Medulla oblongata (tissue), 1 donor: ENCODE data around the gene FAXDC2.
"Not testable (repeated sequence)": the region's sequence is repeated elsewhere in the genome, so short reads cannot be mapped to it uniquely, and the experiment has no call there.

Experiments used
- DNase-seq: peaks from one replicate; pipeline ENCODE4 v3.0.0-alpha.2; 2015; ENCODE audit errors: extremely low spot score

Gene FAXDC2

GRCh38 chr5:154830596-154830995 is 19.8 kb downstream of the FAXDC2 start:
- no peak for DNase-seq

GRCh38 chr5:154830219-154830595 is 20.2 kb downstream of the FAXDC2 start:
- no peak for DNase-seq

GRCh38 chr5:154829589-154830218 is 20.7 kb downstream of the FAXDC2 start:
- no peak for DNase-seq

GRCh38 chr5:154829181-154829588 is 21.2 kb downstream of the FAXDC2 start:
- DNase-seq = no peak

GRCh38 chr5:154824070-154824469 is 26.3 kb downstream of the FAXDC2 start:
- no peak for DNase-seq

GRCh38 chr5:154823605-154824004 is 26.8 kb downstream of the FAXDC2 start:
- DNase-seq = no peak

GRCh38 chr5:154822896-154823295 is 27.5 kb downstream of the FAXDC2 start:
- not testable (repeated sequence) for DNase-seq

- no peak for DNase-seq
Observed at GRCh38 chr5:154820383-154820782, 30.0 kb downstream of the FAXDC2 start.

GRCh38 chr5:154819546-154819945 is 30.9 kb downstream of the FAXDC2 start:
- DNase-seq = no peak

GRCh38 chr5:154818471-154819116 is 31.8 kb downstream of the FAXDC2 start:
- no peak for DNase-seq

GRCh38 chr5:154817815-154818214 is 32.6 kb downstream of the FAXDC2 start:
- no peak for DNase-seq

- no peak for DNase-seq
Observed at GRCh38 chr5:154816891-154817492, 33.4 kb downstream of the FAXDC2 start.

- no peak for DNase-seq
Observed at GRCh38 chr5:154815684-154816247, 34.6 kb downstream of the FAXDC2 start.

GRCh38 chr5:154815025-154815424 is 35.4 kb downstream of the FAXDC2 start:
- DNase-seq = no peak

GRCh38 chr5:154813736-154814135 is 36.7 kb downstream of the FAXDC2 start:
- DNase-seq = no peak

GRCh38 chr5:154813158-154813557 is 37.2 kb downstream of the FAXDC2 start:
- no peak for DNase-seq

GRCh38 chr5:154811653-154812465 is 38.5 kb downstream of the FAXDC2 start:
- peak; percentile 73 for DNase-seq

- DNase-seq = no peak
Observed at GRCh38 chr5:154811239-154811638, 39.2 kb downstream of the FAXDC2 start.

- DNase-seq = no peak
Observed at GRCh38 chr5:154806176-154806575, 44.2 kb downstream of the FAXDC2 start.

- DNase-seq = no peak
Observed at GRCh38 chr5:154802050-154802449, 48.4 kb downstream of the FAXDC2 start.

GRCh38 chr5:154801083-154801482 is 49.3 kb downstream of the FAXDC2 start:
- no peak for DNase-seq

GRCh38 chr5:154800582-154800981 is 49.8 kb downstream of the FAXDC2 start:
- DNase-seq = no peak
